ENCODE measurements around the gene CRISPLD2.
"Not testable (repeated sequence)": the region's sequence is repeated elsewhere in the genome, so short reads cannot be mapped to it uniquely, and the experiment has no call there.

CRISPLD2 gene

GRCh38 chr16:84860383-84860782 lies 40.6 kb downstream of the CRISPLD2 start:
- no peak for DNase-seq (ENCODE audit: low read depth)

GRCh38 chr16:84861671-84862070 lies 41.9 kb downstream of the CRISPLD2 start:
- DNase-seq (ENCODE audit: low read depth), result no peak

GRCh38 chr16:84862804-84863480 lies 43.2 kb downstream of the CRISPLD2 start:
- no peak for DNase-seq (ENCODE audit: low read depth)

- DNase-seq (ENCODE audit: low read depth), result no peak
Observed at GRCh38 chr16:84863481-84863814, 43.7 kb downstream of the CRISPLD2 start.

GRCh38 chr16:84864326-84864955 lies 44.7 kb downstream of the CRISPLD2 start:
- no peak for DNase-seq (ENCODE audit: low read depth)

GRCh38 chr16:84867696-84868095 lies 47.9 kb downstream of the CRISPLD2 start:
- DNase-seq (ENCODE audit: low read depth), result no peak

- no peak for DNase-seq (ENCODE audit: low read depth)
Observed at GRCh38 chr16:84868328-84868727, 48.5 kb downstream of the CRISPLD2 start.

GRCh38 chr16:84868829-84869472 lies 49.2 kb downstream of the CRISPLD2 start:
- no peak for DNase-seq (ENCODE audit: low read depth)

- no peak for DNase-seq (ENCODE audit: low read depth)
Observed at GRCh38 chr16:84869473-84869845, 49.7 kb downstream of the CRISPLD2 start.

- DNase-seq (ENCODE audit: low read depth), result not testable (repeated sequence)
Observed at GRCh38 chr16:84872971-84873370, 53.2 kb downstream of the CRISPLD2 start.

- no peak for DNase-seq (ENCODE audit: low read depth)
Observed at GRCh38 chr16:84874004-84874435, 54.2 kb downstream of the CRISPLD2 start.

- DNase-seq (ENCODE audit: low read depth), result no peak
Observed at GRCh38 chr16:84874553-84874952, 54.8 kb downstream of the CRISPLD2 start.

- DNase-seq (ENCODE audit: low read depth), result no peak
Observed at GRCh38 chr16:84874983-84875382, 55.2 kb downstream of the CRISPLD2 start.

- DNase-seq (ENCODE audit: low read depth), result no peak
Observed at GRCh38 chr16:84875846-84876245, 56.1 kb downstream of the CRISPLD2 start.

- DNase-seq (ENCODE audit: low read depth), result no peak
Observed at GRCh38 chr16:84876873-84877606, 57.3 kb downstream of the CRISPLD2 start.

GRCh38 chr16:84878770-84879169 lies 59.0 kb downstream of the CRISPLD2 start:
- no peak for DNase-seq (ENCODE audit: low read depth)

- no peak for DNase-seq (ENCODE audit: low read depth)
Observed at GRCh38 chr16:84879569-84880487, 60.0 kb downstream of the CRISPLD2 start.

- no peak for DNase-seq (ENCODE audit: low read depth)
Observed at GRCh38 chr16:84881702-84882521, 62.1 kb downstream of the CRISPLD2 start.

GRCh38 chr16:84883301-84883700 lies 63.5 kb downstream of the CRISPLD2 start:
- no peak for DNase-seq (ENCODE audit: low read depth)

GRCh38 chr16:84884246-84884595 lies 64.4 kb downstream of the CRISPLD2 start:
- DNase-seq (ENCODE audit: low read depth), result no peak
